Limb (tissue), 2 donors: ENCODE data around the gene KMT2C.
"Not testable (repeated sequence)": the region's sequence is repeated elsewhere in the genome, so short reads cannot be mapped to it uniquely, and the experiment has no call there.

Experiments
- DNase-seq, 2 donors: peaks; one replicate each; pipeline ENCODE4 v3.0.0-alpha.2; 2016; ENCODE audit errors: extremely low spot score in 2 of 2

Gene KMT2C

GRCh38 chr7:152403726-152404125 is 32.1 kb downstream of the KMT2C start:
- DNase-seq: no peak

DNA sequence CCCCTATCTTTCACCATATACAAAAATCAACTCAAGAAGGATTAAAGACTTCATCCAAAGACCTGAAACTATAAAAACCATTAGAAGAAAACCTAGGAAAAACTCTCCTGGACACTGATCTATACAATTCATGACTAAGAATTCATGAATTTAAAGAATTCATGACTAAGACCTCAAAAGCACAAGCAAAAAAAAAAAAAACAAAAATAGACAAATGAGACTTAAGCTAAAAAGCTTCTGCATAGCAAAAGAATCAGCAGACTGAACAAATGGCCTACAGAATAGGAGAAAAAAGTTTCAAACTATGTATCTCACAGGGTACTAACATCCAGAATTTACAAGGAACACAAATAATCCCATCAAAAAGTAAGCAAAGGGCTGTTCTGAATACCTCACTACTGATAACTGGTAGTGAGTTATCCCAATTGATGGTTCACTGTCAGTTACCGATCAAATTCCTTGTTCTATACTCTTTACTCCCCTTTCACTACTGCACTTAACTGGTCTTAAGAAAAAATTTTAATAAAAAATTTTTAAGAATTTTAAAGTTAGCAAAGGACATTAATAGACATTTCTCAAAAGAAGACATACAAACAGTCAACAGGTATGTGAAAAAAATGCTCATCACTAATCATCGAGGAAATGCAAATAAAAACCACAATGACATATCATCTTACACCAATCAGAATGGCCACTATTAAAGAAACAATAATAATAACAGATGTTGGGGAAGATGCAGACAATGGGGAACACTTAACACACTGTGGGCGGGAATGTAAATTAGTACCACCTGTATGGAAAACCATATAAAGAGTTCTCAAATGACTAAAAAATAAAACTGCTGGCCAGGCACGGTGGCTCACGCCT is 33.2 kb downstream of the KMT2C start:
- no peak for DNase-seq

GRCh38 chr7:152399344-152399743 is 36.5 kb downstream of the KMT2C start:
- no peak for DNase-seq

GRCh38 chr7:152395112-152395511 is 40.7 kb downstream of the KMT2C start:
- no peak for DNase-seq

GRCh38 chr7:152394214-152394613 is 41.6 kb downstream of the KMT2C start:
- peak in 1 of 2 donors; percentile 40 for DNase-seq

DNA sequence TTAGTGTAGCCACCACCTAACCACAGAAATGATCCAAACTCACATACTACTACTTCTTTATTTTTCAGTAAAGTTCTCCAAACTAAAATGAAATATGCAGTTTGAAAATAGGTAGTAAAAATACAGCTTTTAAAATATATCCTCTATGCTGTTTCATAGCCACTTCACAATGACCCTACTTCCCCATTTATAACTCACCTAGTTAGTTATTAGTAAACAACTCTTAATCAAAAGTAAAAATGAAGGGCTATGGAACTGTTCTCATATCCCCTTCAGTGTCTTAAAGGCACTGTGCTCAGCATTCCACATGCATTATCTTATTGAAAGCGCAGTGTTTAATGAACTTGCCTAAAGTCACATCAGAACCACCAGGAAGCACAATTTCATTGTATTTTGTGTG is 43.5 kb downstream of the KMT2C start:
- DNase-seq: no peak

GRCh38 chr7:152386136-152386764 is 49.6 kb downstream of the KMT2C start:
- not testable (repeated sequence) for DNase-seq

DNA sequence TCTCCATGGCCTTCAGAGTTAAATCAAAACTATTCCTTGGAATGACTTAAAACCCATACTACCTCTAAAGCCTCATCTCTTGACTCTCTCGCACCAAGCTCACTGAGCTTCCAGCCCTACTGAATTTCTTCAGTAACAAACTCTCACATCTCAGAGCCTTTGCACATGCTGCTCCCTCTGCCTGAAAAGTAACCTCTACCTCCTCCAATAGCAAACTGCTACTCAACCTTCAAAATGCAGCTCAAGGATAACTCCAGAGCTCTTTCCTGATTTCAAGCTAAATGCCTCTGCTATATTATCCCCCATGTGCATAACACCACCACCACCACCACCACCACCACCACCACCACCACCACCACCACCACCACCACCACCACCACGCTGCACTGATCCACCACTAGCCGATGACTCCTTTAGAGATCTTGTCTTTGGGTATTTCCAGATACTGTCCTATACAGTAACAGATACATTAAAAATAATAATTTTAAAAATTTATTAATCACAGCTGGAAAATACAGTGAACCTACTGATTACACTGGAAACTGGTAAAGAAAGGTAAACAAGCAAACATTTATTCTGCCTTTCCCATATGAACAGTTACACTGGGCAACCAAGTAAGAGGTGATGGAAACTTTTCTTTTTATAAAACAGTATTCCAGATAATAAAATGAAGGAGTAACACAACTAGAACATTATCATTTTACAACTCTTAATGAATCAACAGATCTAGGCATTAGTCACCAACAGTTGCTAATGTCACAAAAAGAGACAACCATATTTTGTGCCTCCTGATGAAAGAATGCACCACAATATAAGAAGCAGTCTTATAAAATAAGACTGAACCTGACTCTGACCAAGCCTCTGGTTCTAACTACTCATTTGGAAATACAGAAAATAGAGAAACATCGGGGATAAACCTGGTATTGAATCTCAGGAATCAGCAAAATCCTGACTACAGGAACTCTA is 51.3 kb downstream of the KMT2C start:
- DNase-seq: not testable (repeated sequence)

GRCh38 chr7:152383341-152384234 is 52.2 kb downstream of the KMT2C start:
- no peak for DNase-seq

- no peak for DNase-seq
These were observed 53.6 kb downstream of the KMT2C start for GRCh38 chr7:152382244-152382643.

GRCh38 chr7:152380931-152381578 is 54.7 kb downstream of the KMT2C start:
- DNase-seq: not testable (repeated sequence)

DNA sequence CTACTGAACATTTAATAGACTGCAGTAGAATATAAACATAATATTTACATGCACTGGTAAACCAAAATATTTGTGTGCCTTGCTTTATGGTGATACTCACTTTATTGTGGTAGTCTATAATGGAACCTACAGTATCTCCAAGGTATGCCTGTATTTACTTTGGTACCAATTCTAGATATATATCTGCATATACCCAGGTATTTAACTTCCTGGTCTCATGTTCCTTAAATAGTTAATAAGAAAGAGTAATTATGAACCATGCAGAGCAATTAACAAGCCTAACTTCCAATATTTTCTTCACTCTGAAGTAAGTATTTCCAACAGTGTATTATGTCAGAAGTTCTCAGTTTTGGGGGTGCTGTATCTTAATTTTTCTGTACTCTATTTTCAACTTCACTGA is 57.3 kb downstream of the KMT2C start:
- not testable (repeated sequence) for DNase-seq

DNA sequence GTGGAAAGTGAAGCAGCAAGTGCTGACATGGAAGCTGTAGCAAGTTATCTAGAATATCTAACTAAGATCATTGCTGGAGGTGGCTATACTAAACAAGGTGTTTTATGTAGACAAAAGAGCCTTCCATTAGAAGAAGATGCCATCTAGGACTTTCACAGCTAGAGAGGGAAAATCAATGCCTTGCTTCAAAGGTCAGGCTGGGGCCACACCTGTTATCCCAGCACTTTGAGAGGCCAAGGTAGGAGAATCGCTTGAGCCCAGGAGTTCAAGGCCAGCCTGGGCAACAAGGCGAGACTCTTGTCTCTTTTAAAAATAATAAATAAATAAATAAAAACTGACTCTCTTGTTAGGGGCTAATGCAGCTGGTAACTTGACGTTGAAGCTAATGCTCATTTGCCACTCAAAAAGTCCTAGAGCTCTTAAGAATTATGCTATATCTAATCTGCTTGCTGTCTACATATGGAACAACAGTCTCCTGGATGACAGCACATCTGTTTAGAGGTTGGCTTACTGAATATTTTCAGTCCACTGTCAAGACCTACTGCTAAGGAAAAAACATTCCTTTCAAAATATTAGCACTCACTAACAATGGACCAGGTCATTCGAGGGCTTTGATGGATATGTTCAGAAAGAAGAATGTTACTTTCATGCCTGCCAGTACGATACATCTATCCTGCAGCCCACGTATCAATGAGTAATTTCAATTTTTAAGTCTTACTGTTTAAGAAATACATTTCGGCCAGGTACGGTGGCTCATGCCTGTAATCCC is 58.9 kb downstream of the KMT2C start:
- DNase-seq: not testable (repeated sequence)

DNA sequence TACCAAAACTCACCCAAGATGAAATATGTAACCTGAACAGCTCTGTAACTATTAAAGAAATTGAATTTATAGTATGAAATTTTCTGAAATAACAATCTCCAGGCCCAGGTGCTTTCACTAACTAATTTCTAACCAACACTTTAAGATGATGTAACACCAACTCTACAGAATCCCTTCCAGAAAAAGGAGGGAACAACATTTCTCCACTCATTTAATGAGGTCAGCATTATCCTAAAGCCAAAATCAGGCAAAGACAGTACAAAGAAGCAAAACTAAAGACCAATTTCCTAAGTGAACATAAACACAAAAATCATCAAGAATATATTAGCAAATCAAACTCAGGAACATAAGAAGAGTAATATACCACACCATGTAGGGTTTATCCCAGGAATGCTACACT is 65.5 kb downstream of the KMT2C start:
- DNase-seq: no peak

- no peak for DNase-seq
These were observed 66.3 kb downstream of the KMT2C start for GRCh38 chr7:152369518-152369917.

GRCh38 chr7:152367170-152367569 is 68.6 kb downstream of the KMT2C start:
- no peak for DNase-seq

DNA sequence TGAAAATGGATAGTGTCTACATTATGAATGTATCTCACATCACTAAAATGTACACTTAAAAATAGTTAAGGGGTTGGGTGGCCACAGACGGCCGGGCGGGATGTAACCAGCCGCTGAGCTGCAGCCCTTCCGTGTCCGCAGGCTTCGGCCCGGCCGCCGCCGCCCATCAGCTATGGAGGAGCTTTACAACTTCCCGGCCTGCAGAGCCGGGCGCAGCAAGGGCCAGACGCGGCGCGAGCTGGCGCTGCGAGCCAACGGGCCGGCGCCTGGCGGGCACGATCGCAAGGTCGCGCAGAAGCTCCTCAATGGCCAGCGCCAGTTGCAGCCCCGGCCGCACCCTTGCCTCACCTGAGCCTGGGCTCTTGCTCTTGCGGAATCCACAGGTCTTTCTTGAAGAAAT is 69.1 kb downstream of the KMT2C start:
- DNase-seq: peak in 1 of 2 donors; percentile 31

DNA sequence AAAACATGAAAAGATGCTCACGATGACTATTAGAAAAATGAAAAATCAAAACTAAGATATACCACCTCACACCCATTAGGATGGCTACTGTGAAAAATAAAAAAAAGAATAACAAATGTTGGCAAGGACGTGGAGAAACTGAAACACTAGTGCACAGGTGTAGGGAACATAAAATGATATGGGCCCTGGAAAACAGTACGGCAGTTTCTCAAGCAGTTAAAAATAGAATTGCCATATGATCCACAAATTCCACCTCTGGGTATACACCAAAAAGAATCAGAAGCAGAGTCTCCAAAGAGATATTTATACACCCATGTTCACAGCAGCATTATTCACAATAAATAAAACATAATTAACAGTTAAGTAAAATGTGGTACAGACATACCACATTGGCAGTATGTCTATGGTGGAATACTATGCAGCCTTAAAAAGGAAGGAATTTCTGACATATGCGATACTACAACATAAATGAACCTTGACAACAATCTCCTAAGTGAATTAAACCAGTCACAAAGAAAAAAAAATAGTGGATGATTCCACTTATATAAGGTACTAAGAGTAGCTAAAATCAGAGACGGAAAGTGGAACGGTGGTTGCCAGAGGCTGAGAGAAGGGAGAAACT is 69.7 kb downstream of the KMT2C start:
- DNase-seq: no peak

GRCh38 chr7:152363798-152364197 is 72.0 kb downstream of the KMT2C start:
- no peak for DNase-seq
